Adipose tissue (tissue), 3 donors: ENCODE results near the gene PACSIN2. TPM values are rescaled to one million over a fixed set of nuclear protein-coding genes. Genes with fewer than 3 reads are reported as not detected.

Experiments used
- H3K27ac ChIP-seq: one replicate; pipeline ENCODE4 v1.5.1; 2013; ENCODE audit warnings: low read depth, low read length
- WGBS, 3 donors: extraction: QIAGEN DNeasy Blood & Tissue Kit; methylation state at CpG; one replicate each; pipeline ENCODE4 v1.1.7; 2013; 5-methylcytosine and 5-hydroxymethylcytosine counted together
- polyA plus RNA-seq, 3 donors: library from polyadenylated mRNA; stranded (reverse); fragments of 200-250 nt; gene quantifications; one replicate each; pipeline ENCODE4 v1.2.3, GENCODE V29; 2013
- donor health status: healthy with polysubstance abuse.
- donor health status: Bipolar disorder and iron deficiency.
- donor health status: healthy.

PACSIN2 gene
- polyA plus RNA-seq, 3 donors: 21.9 to 53.1 (median 24.6) TPM

- no peak overlapping the region for H3K27ac ChIP-seq
- WGBS, 3 donors: 62 to 95% (median 94%) methylated on average over 9 of the region's 9 CpGs
These were observed 131.0 kb downstream of the PACSIN2 start for GRCh38 chr22:42883970-42884369.

GRCh38 chr22:42883121-42883520 is 131.8 kb downstream of the PACSIN2 start:
- no peak overlapping the region for H3K27ac ChIP-seq

GRCh38 chr22:42881982-42882656 is 132.8 kb downstream of the PACSIN2 start:
- H3K27ac ChIP-seq: no peak overlapping the region
- 28 to 83% (median 80%) methylated on average over 10 of the region's 10 CpGs for whole genome bisulfite sequencing, 3 donors

More at GRCh38 chr22:42883121-42883520, 131.8 kb downstream of the PACSIN2 start:
- WGBS, 3 donors: 71 to 88% (median 86%) methylated on average over 8 of the region's 8 CpGs

GRCh38 chr22:42881298-42881697 is 133.7 kb downstream of the PACSIN2 start:
- WGBS, 3 donors: 49 to 96% (median 95%) methylated on average over 12 of the region's 12 CpGs
- no peak overlapping the region for H3K27ac ChIP-seq

GRCh38 chr22:42880815-42881214 is 134.1 kb downstream of the PACSIN2 start:
- no peak overlapping the region for H3K27ac ChIP-seq
- 47 to 88% (median 87%) methylated on average over 8 of the region's 8 CpGs for WGBS, 3 donors

GRCh38 chr22:42879371-42880021 is 135.5 kb downstream of the PACSIN2 start:
- WGBS, 3 donors: 52 to 94% (median 92%) methylated on average over 14 of the region's 14 CpGs
- no peak overlapping the region for H3K27ac ChIP-seq

- WGBS, 3 donors: 58 to 95% (median 93%) methylated on average over 22 of the region's 22 CpGs
- no peak overlapping the region for H3K27ac ChIP-seq
These were observed 136.2 kb downstream of the PACSIN2 start for GRCh38 chr22:42878561-42879305.

GRCh38 chr22:42877597-42878340 is 137.2 kb downstream of the PACSIN2 start:
- 56 to 91% (median 90%) methylated on average over 12 of the region's 12 CpGs for WGBS, 3 donors
- H3K27ac ChIP-seq: no peak overlapping the region

GRCh38 chr22:42877158-42877557 is 137.8 kb downstream of the PACSIN2 start:
- H3K27ac ChIP-seq: no peak overlapping the region
- 69 to 80% (median 78%) methylated on average over 8 of the region's 8 CpGs for WGBS, 3 donors

- 88 to 98% (median 96%) methylated on average over 17 of the region's 17 CpGs for WGBS, 3 donors
- H3K27ac ChIP-seq: no peak overlapping the region
These were observed 138.9 kb downstream of the PACSIN2 start for GRCh38 chr22:42876041-42876440.

- 85 to 97% (median 95%) methylated on average over 7 of the region's 7 CpGs for WGBS, 3 donors
- H3K27ac ChIP-seq: no peak overlapping the region
These were observed 140.9 kb downstream of the PACSIN2 start for GRCh38 chr22:42874010-42874409.

GRCh38 chr22:42873356-42873755 is 141.6 kb downstream of the PACSIN2 start:
- H3K27ac ChIP-seq: no peak overlapping the region

GRCh38 chr22:42872821-42873220 is 142.1 kb downstream of the PACSIN2 start:
- WGBS, 3 donors: 73 to 80% (median 79%) methylated on average over 9 of the region's 9 CpGs

GRCh38 chr22:42871146-42872050 is 143.6 kb downstream of the PACSIN2 start:
- WGBS, 3 donors: 91 to 94% (median 93%) methylated on average over 30 to 31 of the region's 31 CpGs
- no peak overlapping the region for H3K27ac ChIP-seq

More at GRCh38 chr22:42872821-42873220, 142.1 kb downstream of the PACSIN2 start:
- H3K27ac ChIP-seq: no peak overlapping the region

- no peak overlapping the region for H3K27ac ChIP-seq
These were observed 145.0 kb downstream of the PACSIN2 start for GRCh38 chr22:42869888-42870480.

GRCh38 chr22:42869463-42869862 is 145.5 kb downstream of the PACSIN2 start:
- whole genome bisulfite sequencing, 3 donors: 79 to 93% (median 91%) methylated on average over 8 of the region's 8 CpGs
- no peak overlapping the region for H3K27ac ChIP-seq

More at GRCh38 chr22:42869888-42870480, 145.0 kb downstream of the PACSIN2 start:
- 60 to 89% (median 89%) methylated on average over 31 to 33 of the region's 33 CpGs for WGBS, 3 donors

- 43 to 73% (median 69%) methylated on average over 15 to 16 of the region's 16 CpGs for WGBS, 3 donors
- no peak overlapping the region for H3K27ac ChIP-seq
These were observed 146.1 kb downstream of the PACSIN2 start for GRCh38 chr22:42868751-42869251.
